Smooth muscle cell (in vitro differentiated cells): ENCODE results near the gene SAXO2. TPM values are rescaled to one million over a fixed set of nuclear protein-coding genes. Genes with fewer than 3 reads are reported as not detected.
"Not testable (repeated sequence)": the region's sequence is repeated elsewhere in the genome, so short reads cannot be mapped to it uniquely, and the experiment has no call there.

Experiments used
- DNase-seq: peaks from one replicate; lab custom pipeline; 2025; ENCODE audit not compliant: unreplicated experiment; lab: John Stamatoyannopoulos, UW
- H2AFZ ChIP-seq: fragments of 200-600 bp; sonication (generic); 2 replicates; pipeline ENCODE4 v1.6.0; 2016; ENCODE audit warnings: antibody characterized with exemption, low read depth, mild to moderate bottlenecking
- H3F3A ChIP-seq: fragments of 200-600 bp; sonication (generic); 2 replicates; pipeline ENCODE4 v1.6.0; 2017; ENCODE audit warnings: antibody characterized with exemption, low read depth
- H3K27ac ChIP-seq: fragments of 200-600 bp; sonication (generic); 2 replicates; pipeline ENCODE4 v1.5.1; 2016; ENCODE audit warnings: low read depth, mild to moderate bottlenecking
- H3K27me3 ChIP-seq: fragments of 200-600 bp; sonication (generic); 2 replicates; pipeline ENCODE4 v1.6.1; 2016; ENCODE audit warnings: low read depth, mild to moderate bottlenecking
- H3K36me3 ChIP-seq: fragments of 200-600 bp; sonication (generic); 2 replicates; pipeline ENCODE4 v1.5.1; 2016; ENCODE audit warnings: low read depth
- H3K4me1 ChIP-seq: fragments of 200-600 bp; sonication (generic); 2 replicates; pipeline ENCODE4 v1.5.1; 2016; ENCODE audit warnings: low read depth
- H3K4me2 ChIP-seq: fragments of 200-600 bp; sonication (generic); 2 replicates; pipeline ENCODE4 v1.6.0; 2016; ENCODE audit warnings: mild to moderate bottlenecking
- H3K4me3 ChIP-seq: fragments of 200-600 bp; sonication (generic); 2 replicates; pipeline ENCODE4 v1.5.1; 2016; ENCODE audit warnings: mild to moderate bottlenecking
- H3K79me2 ChIP-seq: fragments of 200-600 bp; sonication (generic); 2 replicates; pipeline ENCODE4 v1.6.0; 2016; ENCODE audit warnings: low read depth, mild to moderate bottlenecking
- H3K9ac ChIP-seq: fragments of 200-600 bp; sonication (generic); 2 replicates; pipeline ENCODE4 v1.6.0; 2016; ENCODE audit warnings: low read depth
- H3K9me3 ChIP-seq: fragments of 200-600 bp; sonication (generic); replicated peaks from 2 replicates; pipeline ENCODE4 v1.5.1; 2016; ENCODE audit warnings: low read depth
- H4K20me1 ChIP-seq: fragments of 200-600 bp; sonication (generic); 2 replicates; pipeline ENCODE4 v1.6.0; 2016; ENCODE audit warnings: low read depth
- WGBS: methylation state at CpG from one replicate; pipeline ENCODE4 v1.1.7; 2016; ENCODE audit warnings: low lambda C conversion rate; 5-methylcytosine and 5-hydroxymethylcytosine counted together
- polyA plus RNA-seq: library from polyadenylated mRNA; unstranded; fragments of >200 nt; fragmentation: Nextera tagmentation; extraction: Ambion mirVana; gene quantifications from 2 replicates; pipeline ENCODE4 v1.2.1, GENCODE V29; 2016
- total RNA-seq: library from RNA; depleted of rRNA; stranded (reverse); fragments of >200 nt; gene quantifications from 2 replicates; pipeline ENCODE4 v1.2.3, GENCODE V29; 2014
- TF ChIP-seq, protein P1 (sequence below): fragments of 200-600 bp; sonication (generic); IDR thresholded peaks from 2 replicates; pipeline ENCODE4 v1.5.1; 2017; ENCODE audit warnings: borderline replicate concordance, mild to moderate bottlenecking, antibody characterized with exemption; ENCODE audit not compliant: insufficient read depth, poor library complexity, severe bottlenecking

Gene SAXO2
- total and polyA plus RNA-seq, 2 experiments from 2014 or later = 0.54 to 1.2 TPM

DNA sequence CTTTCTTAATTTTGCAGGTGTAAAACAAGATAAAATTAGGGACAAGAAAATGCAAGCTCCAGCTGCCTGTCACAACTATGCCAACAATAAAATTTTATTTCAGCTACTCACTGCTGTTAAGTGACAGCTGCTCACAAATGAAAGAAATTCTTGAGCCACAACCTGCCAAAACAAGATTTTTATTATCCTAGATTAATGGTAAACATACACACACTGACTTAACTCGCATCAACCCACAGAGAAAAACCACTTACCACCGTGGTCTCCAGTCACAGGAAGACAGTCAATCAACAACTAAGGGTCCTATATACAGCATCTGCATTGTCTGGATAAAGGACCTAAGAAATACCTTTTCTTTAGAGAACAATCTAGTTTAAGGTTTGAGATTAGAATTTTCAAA is 31.4 kb upstream of the SAXO2 start:
- Histone ChIP-seq H3K27ac (no peak overlapping the region), H3K9me3 (no peaks in the 10 kb centered on the region), H3K79me2 (no peaks in the 10 kb centered on the region), H3K4me3 (no peak overlapping the region), H3K4me1 (peaks cover 3% of the 10 kb centered on the region), H3K27me3 (no peaks in the 10 kb centered on the region), H3K4me2 (no peak overlapping the region), H4K20me1 (no peaks in the 10 kb centered on the region), H3F3A (no peaks in the 10 kb centered on the region), H3K36me3 (peaks cover 3% of the 10 kb centered on the region), H2AFZ (no peak overlapping the region), H3K9ac (no peak overlapping the region)
- WGBS = 81% methylated on average over 2 of the region's 2 CpGs
- DNase-seq = no peak
- TF ChIP-seq, protein P1, sequence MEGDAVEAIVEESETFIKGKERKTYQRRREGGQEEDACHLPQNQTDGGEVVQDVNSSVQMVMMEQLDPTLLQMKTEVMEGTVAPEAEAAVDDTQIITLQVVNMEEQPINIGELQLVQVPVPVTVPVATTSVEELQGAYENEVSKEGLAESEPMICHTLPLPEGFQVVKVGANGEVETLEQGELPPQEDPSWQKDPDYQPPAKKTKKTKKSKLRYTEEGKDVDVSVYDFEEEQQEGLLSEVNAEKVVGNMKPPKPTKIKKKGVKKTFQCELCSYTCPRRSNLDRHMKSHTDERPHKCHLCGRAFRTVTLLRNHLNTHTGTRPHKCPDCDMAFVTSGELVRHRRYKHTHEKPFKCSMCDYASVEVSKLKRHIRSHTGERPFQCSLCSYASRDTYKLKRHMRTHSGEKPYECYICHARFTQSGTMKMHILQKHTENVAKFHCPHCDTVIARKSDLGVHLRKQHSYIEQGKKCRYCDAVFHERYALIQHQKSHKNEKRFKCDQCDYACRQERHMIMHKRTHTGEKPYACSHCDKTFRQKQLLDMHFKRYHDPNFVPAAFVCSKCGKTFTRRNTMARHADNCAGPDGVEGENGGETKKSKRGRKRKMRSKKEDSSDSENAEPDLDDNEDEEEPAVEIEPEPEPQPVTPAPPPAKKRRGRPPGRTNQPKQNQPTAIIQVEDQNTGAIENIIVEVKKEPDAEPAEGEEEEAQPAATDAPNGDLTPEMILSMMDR = no peak

DNA sequence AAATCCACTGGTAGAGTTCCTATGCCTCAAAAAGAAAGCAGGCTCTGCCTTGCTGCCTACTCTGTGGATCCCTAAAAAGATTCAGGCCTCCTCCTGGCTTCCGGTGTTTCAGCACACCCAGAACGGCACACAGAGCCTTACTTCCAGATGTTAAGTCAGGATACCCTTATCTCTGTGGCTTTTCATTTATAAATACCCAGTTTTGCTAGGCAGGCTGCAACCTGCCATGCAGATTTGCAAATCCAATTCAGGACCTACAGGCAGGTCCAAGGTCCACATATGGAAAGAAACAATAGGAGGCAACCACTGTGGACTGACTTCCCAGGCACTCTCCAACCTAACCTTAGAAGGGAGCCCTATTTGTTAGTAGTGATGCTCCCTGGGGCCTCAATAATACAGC is 30.8 kb upstream of the SAXO2 start:
- TF ChIP-seq, protein P1 = no peak
- Histone ChIP-seq H3K9ac (no peak overlapping the region), H3K9me3 (no peaks in the 10 kb centered on the region), H4K20me1 (no peaks in the 10 kb centered on the region), H3K36me3 (peaks cover 3% of the 10 kb centered on the region), H2AFZ (no peak overlapping the region), H3K27ac (no peak overlapping the region), H3K4me1 (peaks cover 3% of the 10 kb centered on the region), H3K79me2 (no peaks in the 10 kb centered on the region), H3K27me3 (no peaks in the 10 kb centered on the region), H3F3A (no peaks in the 10 kb centered on the region), H3K4me3 (no peak overlapping the region), H3K4me2 (no peak overlapping the region)
- no peak for DNase-seq
- 64% methylated on average over 2 of the region's 2 CpGs for WGBS

DNA sequence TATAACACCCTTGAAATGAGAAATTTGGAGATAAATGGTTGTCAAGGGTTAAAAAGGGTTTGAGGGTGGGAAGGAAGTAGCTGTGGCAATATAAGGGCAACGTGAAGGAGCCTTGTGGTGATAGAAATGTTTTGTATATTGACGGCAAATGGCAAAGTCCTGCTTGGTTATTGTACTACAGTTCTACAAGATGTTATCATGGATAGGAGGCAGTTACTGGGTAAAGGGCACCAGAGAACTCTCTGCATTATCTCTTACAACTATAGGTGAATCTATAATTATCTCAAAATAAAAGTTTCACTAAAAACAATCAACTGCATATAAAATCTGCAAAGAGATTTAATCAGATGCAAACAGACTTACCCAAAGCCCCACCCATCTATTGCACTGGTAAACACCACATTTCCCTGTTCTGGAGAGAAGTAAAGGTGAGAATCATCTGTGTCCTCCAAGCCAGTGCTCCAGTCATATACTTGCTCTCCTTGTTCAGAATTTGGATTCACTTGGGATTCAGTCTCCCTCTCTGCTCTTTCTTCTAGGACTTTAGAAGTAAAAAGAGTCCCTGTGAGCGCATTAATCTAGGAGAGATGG is 24.6 kb upstream of the SAXO2 start:
- not testable (repeated sequence) for H2AFZ ChIP-seq, H3F3A ChIP-seq, H3K79me2 ChIP-seq, H4K20me1 ChIP-seq, H3K9me3 ChIP-seq, H3K4me3 ChIP-seq, H3K27me3 ChIP-seq, H3K4me2 ChIP-seq, H3K4me1 ChIP-seq, H3K27ac ChIP-seq, H3K36me3 ChIP-seq, DNase-seq, H3K9ac ChIP-seq
- 91% methylated on average over 3 of the region's 3 CpGs for WGBS

DNA sequence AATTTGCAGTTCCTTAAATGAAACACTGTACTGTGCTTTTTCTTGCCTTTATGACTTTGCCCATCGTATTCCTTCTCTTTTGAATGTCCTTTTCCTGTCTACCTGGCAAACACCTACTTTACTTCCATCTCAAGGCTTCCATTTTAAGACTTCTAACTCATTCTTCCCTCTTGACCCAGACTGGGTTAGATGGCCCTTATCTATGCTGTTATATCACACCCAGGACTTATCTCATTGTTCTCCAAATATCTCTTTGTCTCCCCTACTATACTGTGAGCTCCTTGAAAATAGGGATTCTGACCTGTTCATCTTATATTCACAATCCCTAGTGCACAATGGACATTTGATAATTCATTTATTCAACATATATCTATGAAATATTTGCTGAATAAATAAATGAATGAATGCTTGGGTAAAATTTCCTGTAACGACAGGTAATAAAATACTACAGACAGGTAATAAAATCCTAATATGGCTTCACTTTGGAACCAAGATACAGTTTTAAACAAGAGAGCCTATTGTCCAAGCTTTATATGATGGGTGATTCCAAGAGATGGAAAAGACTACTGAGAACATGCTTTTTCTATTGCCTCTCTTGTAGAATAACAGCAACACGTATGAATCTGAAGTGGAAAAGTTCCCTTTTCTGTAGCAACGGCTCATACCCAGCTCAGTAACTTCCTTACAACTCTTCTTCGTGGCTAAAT is 22.8 kb upstream of the SAXO2 start:
- Histone ChIP-seq H4K20me1 (no peaks in the 10 kb centered on the region), H3K4me2 (no peak overlapping the region), H2AFZ (no peak overlapping the region), H3K27ac (no peak overlapping the region), H3K4me3 (no peak overlapping the region), H3F3A (no peaks in the 10 kb centered on the region), H3K4me1 (no peaks in the 10 kb centered on the region), H3K79me2 (no peaks in the 10 kb centered on the region), H3K27me3 (no peaks in the 10 kb centered on the region), H3K9me3 (no peaks in the 10 kb centered on the region), H3K36me3 (peaks cover 4% of the 10 kb centered on the region), H3K9ac (no peak overlapping the region)
- TF ChIP-seq, protein P1 = no peak
- WGBS = 96% methylated on average over 5 of the region's 5 CpGs
- DNase-seq = no peak

DNA sequence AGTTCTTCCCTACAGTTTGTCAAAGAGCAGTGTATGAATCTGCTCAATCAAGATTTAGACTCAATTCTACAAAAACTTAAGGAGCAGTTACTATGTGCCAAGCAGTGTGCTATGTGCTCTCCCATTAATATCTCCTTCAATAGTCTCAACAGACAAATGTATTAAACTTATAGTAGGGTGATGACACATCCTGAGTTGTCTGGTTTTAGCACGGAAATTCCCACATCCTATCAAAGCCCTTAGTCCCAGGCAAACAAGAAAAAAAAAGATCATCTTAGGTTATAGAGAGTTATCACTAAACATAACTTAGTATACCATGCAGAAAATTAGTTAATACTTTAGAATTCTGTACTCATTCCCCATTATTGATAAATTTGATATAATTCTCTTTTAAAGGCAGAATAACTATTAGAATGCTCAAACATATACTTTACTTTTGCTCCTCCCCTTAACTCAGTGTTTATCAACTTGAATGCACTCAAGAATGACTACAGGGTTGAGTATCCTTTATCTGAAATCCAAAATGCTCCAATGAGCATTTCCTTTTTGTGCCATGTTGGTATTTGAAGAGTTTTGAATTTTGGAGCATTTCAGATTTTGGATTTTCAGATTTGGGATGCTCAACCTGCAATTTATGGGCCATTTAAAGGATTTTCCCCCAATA is 20.6 kb upstream of the SAXO2 start:
- not testable (repeated sequence) for H3F3A ChIP-seq, H3K9ac ChIP-seq, H3K4me1 ChIP-seq, H3K36me3 ChIP-seq, H3K4me3 ChIP-seq, H2AFZ ChIP-seq, H4K20me1 ChIP-seq, H3K4me2 ChIP-seq, H3K27ac ChIP-seq, H3K27me3 ChIP-seq, H3K9me3 ChIP-seq, DNase-seq, H3K79me2 ChIP-seq
- WGBS = 33% methylated on average over 1 of the region's 1 CpG

DNA sequence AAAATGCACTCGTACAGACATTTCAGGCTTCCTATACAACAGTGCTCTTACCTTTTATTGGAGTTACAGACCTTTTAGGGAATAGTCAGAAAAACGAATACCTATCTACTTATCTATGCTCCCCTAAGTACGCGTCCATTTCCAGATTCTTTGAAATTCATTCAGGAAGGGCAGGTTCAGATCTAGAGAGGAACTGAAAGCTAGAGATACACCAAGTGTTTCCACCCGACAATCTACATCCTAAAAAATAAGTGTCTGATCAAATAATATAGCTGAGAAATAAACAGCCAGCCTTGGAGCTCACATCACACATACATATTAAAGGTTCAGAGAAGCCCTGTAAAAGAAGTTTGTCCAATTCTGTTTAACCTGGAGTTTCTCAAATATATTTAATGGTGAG is 19.0 kb upstream of the SAXO2 start:
- not testable (repeated sequence) for H3K36me3 ChIP-seq, H3K79me2 ChIP-seq, H3K27me3 ChIP-seq, H3K4me3 ChIP-seq, DNase-seq, H2AFZ ChIP-seq, H3K4me2 ChIP-seq, H3K27ac ChIP-seq, H3K9me3 ChIP-seq, H3K9ac ChIP-seq, H4K20me1 ChIP-seq, H3K4me1 ChIP-seq, H3F3A ChIP-seq
- 96% methylated on average over 3 of the region's 5 CpGs for WGBS
